ENCODE results near the gene SH3GL3.

SH3GL3 gene

GRCh38 chr15:83665480-83665879, 218.3 kb downstream of the SH3GL3 start:
- Histone ChIP-seq H3K4me1 (ENCODE audit: insufficient read depth, low read length, poor library complexity, severe bottlenecking) (no peaks in the 10 kb centered on the region), H2AFZ (ENCODE audit: low read length) (no peak overlapping the region), H3K4me2 (ENCODE audit: low read depth, low read length, poor library complexity, severe bottlenecking) (no peak overlapping the region), H3K9me3 (ENCODE audit: insufficient read depth, low read depth, low read length) (no peaks in the 10 kb centered on the region; the same call in 1 of the 2 replicates), H3F3A (ENCODE audit: low read depth) (no peaks in the 10 kb centered on the region), H3K9ac (ENCODE audit: low read depth, low read length, poor library complexity, severe bottlenecking) (no peak overlapping the region), H3K4me3 (ENCODE audit: low read length, poor library complexity, severe bottlenecking) (no peak overlapping the region), H3K36me3 (ENCODE audit: insufficient read depth, low read length) (no peaks in the 10 kb centered on the region), H3K27me3 (ENCODE audit: insufficient read depth, low read length, poor library complexity, severe bottlenecking) (no peaks in the 10 kb centered on the region), H3K9me2 (replicated peaks; ENCODE audit: low read depth, low read length) (no peaks in the 10 kb centered on the region), H3K79me2 (ENCODE audit: insufficient read depth, low read length) (no peaks in the 10 kb centered on the region), H4K20me1 (ENCODE audit: insufficient read depth, low read length, poor library complexity, severe bottlenecking) (no peaks in the 10 kb centered on the region)
- TF ChIP-seq EZH2phosphoT487 (IDR thresholded peaks at IDR 0.05; ENCODE audit: borderline replicate concordance) (no peak), CTCF (conservative IDR thresholded peaks at IDR 0.05; ENCODE audit: low read length) (no peak)

Measured in Loucy (cell line).